HEK293 (cell line): ENCODE data around the gene COX17.
A peak's percentile ranks its signal among the peaks of the same experiment; 100 is the strongest.

Experiments used
- CTCF ChIA-PET: fragments of 350-600 bp; formaldehyde crosslinking; extraction: SDS; loops from one replicate; lab custom pipeline; 2021; ENCODE audit warnings: antibody characterized with exemption; lab: Yijun Ruan, JAX
- POLR2A ChIA-PET: fragments of 300-600 bp; formaldehyde crosslinking; extraction: SDS; loops from one replicate; lab custom pipeline; 2020; ENCODE audit warnings: antibody characterized with exemption, inconsistent platforms; lab: Yijun Ruan, JAX
- H3K27ac ChIP-seq: fragments of 200-500 bp; sonication (Bioruptor generic); 2 replicates; pipeline ENCODE4 v1.5.1; 2014; ENCODE audit warnings: low read depth, low read length, control low read depth, inconsistent platforms; ENCODE audit errors: extremely low read depth
- H3K36me3 ChIP-seq, 2 experiments: fragments of 200-500 bp in 1 of 2; sonication (Bioruptor generic) in 1 of 2; 1 replicate in 1 of 2; 2 replicates in 1 of 2; pipeline ENCODE4 v1.5.1; 2014 to 2017; ENCODE audit warnings: inconsistent platforms in 2 of 2, low read length in 2 of 2; ENCODE audit not compliant: control insufficient read depth in 2 of 2, insufficient read depth in 1 of 2
- H3K4me1 ChIP-seq: fragments of 200-500 bp; sonication (Bioruptor generic); 2 replicates; pipeline ENCODE4 v1.5.1; 2014; ENCODE audit warnings: mild to moderate bottlenecking, low read length, inconsistent platforms; ENCODE audit not compliant: control insufficient read depth, insufficient read depth
- H3K4me3 ChIP-seq: 2 replicates; pipeline ENCODE4 v1.5.1; 2011; ENCODE audit warnings: low read depth, mild to moderate bottlenecking, control low read depth, low read length, moderate library complexity
- H3K9me3 ChIP-seq: fragments of 200-500 bp; sonication (Bioruptor generic); 2 replicates; pipeline ENCODE4 v1.5.1; 2014; ENCODE audit warnings: low read depth, low read length, inconsistent platforms; ENCODE audit not compliant: control insufficient read depth, insufficient read depth
- FEZF1 ChIP-seq: fragments of 450-650 bp; formaldehyde crosslinking; IDR thresholded peaks from 2 replicates; pipeline ENCODE4 v1.5.1; 2016; ENCODE audit warnings: missing biosample characterization, missing genetic modification characterization
- GLI2 ChIP-seq: fragments of 450-650 bp; formaldehyde crosslinking; IDR thresholded peaks from 2 replicates; pipeline ENCODE4; 2017; ENCODE audit warnings: missing biosample characterization, missing genetic modification characterization, low read depth, borderline replicate concordance
- GLIS2 ChIP-seq: fragments of 450-650 bp; formaldehyde crosslinking; IDR thresholded peaks from 2 replicates; pipeline ENCODE4 v1.5.1; 2016; ENCODE audit warnings: missing biosample characterization, missing genetic modification characterization
- MYNN ChIP-seq: fragments of 450-650 bp; formaldehyde crosslinking; IDR thresholded peaks from 2 replicates; pipeline ENCODE4 v1.5.1; 2016; ENCODE audit warnings: missing biosample characterization, missing genetic modification characterization, borderline replicate concordance
- PRDM1 ChIP-seq: fragments of 450-650 bp; formaldehyde crosslinking; IDR thresholded peaks from 2 replicates; pipeline ENCODE4; 2016; ENCODE audit warnings: missing biosample characterization, missing genetic modification characterization
- PRDM10 ChIP-seq: fragments of 450-650 bp; formaldehyde crosslinking; IDR thresholded peaks from 2 replicates; pipeline ENCODE4 v1.5.1; 2016; ENCODE audit warnings: missing biosample characterization, missing genetic modification characterization
- SALL2 ChIP-seq: fragments of 450-650 bp; formaldehyde crosslinking; IDR thresholded peaks from 2 replicates; pipeline ENCODE4 v1.5.0; 2017; ENCODE audit warnings: missing biosample characterization, mild to moderate bottlenecking, missing genetic modification characterization, borderline replicate concordance
- SETDB1 ChIP-seq: IDR thresholded peaks from one replicate; pipeline ENCODE4 v1.6.1; 2017; ENCODE audit warnings: mild to moderate bottlenecking, low read length, moderate library complexity, mixed read lengths; ENCODE audit not compliant: insufficient read length
- TRIM28 ChIP-seq: IDR thresholded peaks from 2 replicates; pipeline ENCODE4 v1.6.1; 2011; ENCODE audit warnings: low read length, control low read depth, borderline replicate concordance
- ZFP3 ChIP-seq: fragments of 450-650 bp; formaldehyde crosslinking; IDR thresholded peaks from 2 replicates; pipeline ENCODE4 v1.5.1; 2016; ENCODE audit warnings: low read depth, missing biosample characterization, missing genetic modification characterization
- ZFP69B ChIP-seq: fragments of 450-650 bp; formaldehyde crosslinking; IDR thresholded peaks from 2 replicates; pipeline ENCODE4 v1.5.1; 2016; ENCODE audit warnings: missing biosample characterization, missing genetic modification characterization
- ZNF16 ChIP-seq: fragments of 450-650 bp; formaldehyde crosslinking; IDR thresholded peaks from 2 replicates; pipeline ENCODE4 v1.5.1; 2016; ENCODE audit warnings: low read depth, missing biosample characterization, missing genetic modification characterization
- ZNF266 ChIP-seq: fragments of 450-650 bp; formaldehyde crosslinking; IDR thresholded peaks from 2 replicates; pipeline ENCODE4 v1.5.1; 2016; ENCODE audit warnings: missing biosample characterization, missing genetic modification characterization, low read depth
- ZNF341 ChIP-seq: fragments of 450-650 bp; formaldehyde crosslinking; IDR thresholded peaks from 2 replicates; pipeline ENCODE4; 2016; ENCODE audit warnings: low read depth, missing biosample characterization, missing genetic modification characterization
- ZNF350 ChIP-seq: fragments of 450-650 bp; formaldehyde crosslinking; IDR thresholded peaks from 2 replicates; pipeline ENCODE4 v1.5.0; 2017; ENCODE audit warnings: missing biosample characterization, mild to moderate bottlenecking, missing genetic modification characterization
- ZNF354C ChIP-seq: fragments of 450-650 bp; formaldehyde crosslinking; IDR thresholded peaks from 2 replicates; pipeline ENCODE4 v1.5.1; 2016; ENCODE audit warnings: missing biosample characterization, missing genetic modification characterization, low read depth, borderline replicate concordance
- ZNF391 ChIP-seq: fragments of 450-650 bp; formaldehyde crosslinking; IDR thresholded peaks from 2 replicates; pipeline ENCODE4 v1.5.1; 2016; ENCODE audit warnings: low read depth, missing biosample characterization, missing genetic modification characterization, borderline replicate concordance
- ZNF426 ChIP-seq: fragments of 450-650 bp; formaldehyde crosslinking; IDR thresholded peaks from 2 replicates; pipeline ENCODE4 v1.5.1; 2017; ENCODE audit warnings: missing biosample characterization, missing genetic modification characterization, mild to moderate bottlenecking, inconsistent platforms, moderate library complexity
- ZNF555 ChIP-seq: fragments of 450-650 bp; formaldehyde crosslinking; conservative IDR thresholded peaks from 2 replicates; pipeline ENCODE4 v1.5.1; 2017; ENCODE audit warnings: missing biosample characterization, mild to moderate bottlenecking, missing genetic modification characterization, inconsistent platforms
- ZNF560 ChIP-seq: fragments of 450-650 bp; formaldehyde crosslinking; IDR thresholded peaks from 2 replicates; pipeline ENCODE4 v1.5.1; 2017; ENCODE audit warnings: missing biosample characterization, missing genetic modification characterization, borderline replicate concordance
- ZNF707 ChIP-seq: fragments of 450-650 bp; formaldehyde crosslinking; IDR thresholded peaks from 2 replicates; pipeline ENCODE4 v1.5.1; 2016; ENCODE audit warnings: missing biosample characterization, missing genetic modification characterization
- ZNF777 ChIP-seq: fragments of 450-650 bp; formaldehyde crosslinking; IDR thresholded peaks from 2 replicates; pipeline ENCODE4 v1.5.1; 2017; ENCODE audit warnings: missing biosample characterization, missing genetic modification characterization, borderline replicate concordance
- ZNF843 ChIP-seq: fragments of 450-650 bp; formaldehyde crosslinking; IDR thresholded peaks from 2 replicates; pipeline ENCODE4 v1.5.1; 2016; ENCODE audit warnings: missing biosample characterization, missing genetic modification characterization
- TF ChIP-seq, protein P1 (sequence below): fragments of 450-650 bp; formaldehyde crosslinking; optimal IDR thresholded peaks from 2 replicates; pipeline ENCODE3; 2016; ENCODE audit warnings: missing biosample characterization, mild to moderate bottlenecking, missing genetic modification characterization

Gene COX17

GRCh38 chr3:119677641-119677934 lies 382 bp upstream of the COX17 start (continued):
- TF ChIP-seq PRDM10 (peak; percentile 50; the same call in 1 of the 2 replicates), SETDB1 (peak; percentile 8), GLIS2 (no peak)

GRCh38 chr3:119676020-119676419 lies 1.2 kb downstream of the COX17 start:
- no peak for TF ChIP-seq GLI2 (tag by site-specific recombination)
- no peak for TF ChIP-seq ZNF560
- no peak for TF ChIP-seq ZNF555 (tag by site-specific recombination)
- TF ChIP-seq MYNN (tag by site-specific recombination) = no peak
- no peak for TF ChIP-seq ZFP69B
- TF ChIP-seq ZFP3 (tag by site-specific recombination) = no peak
- TF ChIP-seq, protein P1, sequence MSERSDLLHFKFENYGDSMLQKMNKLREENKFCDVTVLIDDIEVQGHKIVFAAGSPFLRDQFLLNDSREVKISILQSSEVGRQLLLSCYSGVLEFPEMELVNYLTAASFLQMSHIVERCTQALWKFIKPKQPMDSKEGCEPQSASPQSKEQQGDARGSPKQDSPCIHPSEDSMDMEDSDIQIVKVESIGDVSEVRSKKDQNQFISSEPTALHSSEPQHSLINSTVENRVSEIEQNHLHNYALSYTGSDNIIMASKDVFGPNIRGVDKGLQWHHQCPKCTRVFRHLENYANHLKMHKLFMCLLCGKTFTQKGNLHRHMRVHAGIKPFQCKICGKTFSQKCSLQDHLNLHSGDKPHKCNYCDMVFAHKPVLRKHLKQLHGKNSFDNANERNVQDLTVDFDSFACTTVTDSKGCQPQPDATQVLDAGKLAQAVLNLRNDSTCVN = no peak
- no peak for TF ChIP-seq SALL2
- no peak for TF ChIP-seq ZNF266 (tag by site-specific recombination)
- no peak for TF ChIP-seq ZNF426 (tag by site-specific recombination)
- no peak for TF ChIP-seq ZNF391
- TF ChIP-seq ZNF777 (tag by site-specific recombination) = no peak
- no peak for TF ChIP-seq ZNF843 (tag by site-specific recombination)
- no peak for TF ChIP-seq TRIM28
- no peak for TF ChIP-seq ZNF707 (tag by site-specific recombination)
- Histone ChIP-seq H3K27ac (no peak overlapping the region), H3K4me1 (no peaks in the 10 kb centered on the region), H3K36me3 (peaks cover 4 to 42% of the 10 kb centered on the region in 2 experiments; a peak in 2 of 3 replicates), H3K9me3 (no peaks in the 10 kb centered on the region), H3K4me3 (peak overlapping the region; percentile 81)
- POLR2A ChIA-PET = interaction anchor here (1.2 to 2.1 kb wide), 2 partner anchors 13 to 177 kb away, joined by 5 to 11 read pairs; partner anchors contain the start of gene TIMMDC1
- CTCF ChIA-PET = interaction anchor here (1.1 kb wide), 1 partner anchor 11 kb away, joined by 3 read pairs; no protein-coding TSS in a partner anchor

GRCh38 chr3:119675188-119675874 lies 1.9 kb downstream of the COX17 start:
- H3K36me3 ChIP-seq = peaks cover 4 to 48% of the 10 kb centered on the region in 2 experiments; a peak in 2 of 3 replicates
- TF ChIP-seq ZNF341 (tag by site-specific recombination) = no peak
- TF ChIP-seq ZNF354C (tag by site-specific recombination) = no peak
- TF ChIP-seq FEZF1 (tag by site-specific recombination) = no peak
- TF ChIP-seq ZNF350 (tag by site-specific recombination) = no peak
- no peak for TF ChIP-seq ZNF16 (tag by site-specific recombination)
- no peak for TF ChIP-seq PRDM1
- TF ChIP-seq, all 188 proteins: peak for 0
- Histone ChIP-seq H3K4me3 (no peak overlapping the region; the same call in 1 of the 2 replicates), H3K9me3 (no peaks in the 10 kb centered on the region), H3K4me1 (no peaks in the 10 kb centered on the region), H3K27ac (no peak overlapping the region)
- ChIA-PET CTCF (interaction anchor here (0.6 to 1.1 kb wide), 4 partner anchors 10 to 247 kb away, joined by 3 to 4 read pairs (median 3); no protein-coding TSS in a partner anchor), POLR2A (interaction anchor here (0.7 to 2.1 kb wide), 3 partner anchors 105 to 399 kb away, joined by 3 to 11 read pairs (median 4); partner anchors contain the start of gene TIMMDC1)
